PFSK-1 (cell line): ENCODE results near the gene ZP2.

Experiments used
- FOXP2 ChIP-seq: optimal IDR thresholded peaks from 2 replicates; pipeline ENCODE3; 2011; ENCODE audit warnings: borderline replicate concordance, control low read depth, inconsistent platforms; ENCODE audit not compliant: insufficient read depth; ENCODE audit errors: extremely low read length, extremely low read depth
- POLR2AphosphoS5 ChIP-seq: IDR thresholded peaks from 2 replicates; pipeline ENCODE4 v1.6.1; 2012; ENCODE audit warnings: low read depth, mild to moderate bottlenecking, control low read depth, low read length, moderate library complexity
- REST ChIP-seq, 2 experiments: IDR thresholded peaks; 2 replicates each; pipeline versions ENCODE4 v1.6.1 to v1.8.0; 2011 to 2012; ENCODE audit warnings: low read depth in 2 of 2, low read length in 2 of 2, control low read depth in 1 of 2, inconsistent platforms in 1 of 2, mild to moderate bottlenecking in 1 of 2, moderate library complexity in 1 of 2; ENCODE audit not compliant: insufficient read depth in 1 of 2
- TAF1 ChIP-seq: IDR thresholded peaks from 2 replicates; pipeline ENCODE4 v1.6.1; 2012; ENCODE audit warnings: low read length, control low read depth, borderline replicate concordance; ENCODE audit not compliant: insufficient read depth

GRCh38 chr16:21183995-21184394 is 27.4 kb downstream of the ZP2 start:
- TF ChIP-seq FOXP2 (no peak), POLR2AphosphoS5 (no peak), REST (IDR thresholded peaks at IDR 0.05; ENCODE audit: insufficient read depth in 1 of 2, low read depth in 2 of 2, low read length in 2 of 2) (no peak), TAF1 (no peak)
